Stimulated activated naive B cell treated with anti-CD40 and anti-IgM and Interleukin-4, amounts not matched to agents 10 μg/mL and 1 μg/mL and 100 μg/mL, for 72 hours (primary cell): ENCODE data around the gene XG.
"Not testable (repeated sequence)": the region's sequence is repeated elsewhere in the genome, so short reads cannot be mapped to it uniquely, and the experiment has no call there.

ENCODE experiments used
- ATAC-seq, 2 donors: fragments of 150-1000 bp; cut with Tn5 transposase; replicated peaks; 2 replicates each; pipeline ENCODE4 v1.10.0; 2021; ENCODE audit warnings: moderate library complexity in 1 of 2
- DNase-seq: peaks from one replicate; pipeline ENCODE4 v3.0.0; 2021
- H3K27ac Mint-ChIP-seq: one replicate; pipeline ENCODE4 v1.8.0; 2022; ENCODE audit warnings: mild to moderate bottlenecking, mixed read lengths
- H3K27me3 Mint-ChIP-seq, 2 donors: one replicate each; pipeline ENCODE4 v1.8.0; 2022; ENCODE audit warnings: mixed read lengths in 2 of 2
- H3K36me3 Mint-ChIP-seq, 2 donors: one replicate each; pipeline ENCODE4 v1.8.0; 2022; ENCODE audit warnings: mixed read lengths in 2 of 2, mild to moderate bottlenecking in 1 of 2
- H3K4me1 Mint-ChIP-seq, 2 donors: one replicate each; pipeline ENCODE4 v1.8.0; 2022; ENCODE audit warnings: mixed read lengths in 2 of 2, mild to moderate bottlenecking in 1 of 2
- H3K4me3 Mint-ChIP-seq, 2 donors: one replicate each; pipeline ENCODE4 v1.8.0; 2022; ENCODE audit warnings: mild to moderate bottlenecking in 2 of 2, mixed read lengths in 2 of 2, moderate library complexity in 1 of 2
- H3K9me3 Mint-ChIP-seq, 2 donors: one replicate each; pipeline ENCODE4 v1.8.0; 2022; ENCODE audit warnings: mixed read lengths in 2 of 2, mild to moderate bottlenecking in 1 of 2

XG gene

DNA sequence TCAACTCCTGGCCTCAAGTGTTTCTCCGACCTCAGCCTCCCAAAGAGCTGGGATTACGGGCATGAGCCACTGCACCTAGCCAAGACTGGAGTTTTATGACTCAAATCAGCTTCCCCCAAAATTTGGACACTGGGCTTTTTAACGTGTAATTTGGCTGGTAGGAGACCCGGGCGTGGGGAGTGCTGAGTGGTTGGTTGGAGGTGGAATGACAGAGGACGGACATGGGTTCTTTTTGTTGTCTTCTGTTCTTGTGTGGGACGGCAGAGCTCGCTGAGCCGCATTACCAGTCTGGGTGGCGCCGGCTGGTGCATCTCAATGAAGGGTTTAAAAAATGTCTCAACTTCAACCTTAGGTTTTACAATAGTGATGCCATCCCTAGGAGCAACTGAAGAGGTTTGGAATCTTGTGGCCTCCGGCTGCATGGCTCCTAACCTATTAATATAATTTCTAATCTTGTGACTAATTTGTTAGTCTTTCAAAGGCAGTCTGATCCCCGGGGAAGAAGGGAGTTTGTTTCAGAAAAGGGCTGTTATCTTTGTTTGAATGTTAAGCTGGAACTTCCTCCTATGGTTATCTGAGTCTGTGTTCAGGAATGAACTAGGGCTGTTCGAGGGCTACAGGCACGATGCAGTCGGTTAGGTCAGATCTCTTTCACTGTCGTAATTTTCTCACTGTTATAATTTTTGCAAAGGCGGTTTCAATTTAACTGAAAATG lies 50.7 kb downstream of the XG start:
- H3K27me3 Mint-ChIP-seq: peaks cover 0 to 10% of the 10 kb centered on the region in 2 donors
- H3K4me3 Mint-ChIP-seq, DNase-seq, ATAC-seq, H3K4me1 Mint-ChIP-seq, H3K27ac Mint-ChIP-seq, H3K36me3 Mint-ChIP-seq, H3K9me3 Mint-ChIP-seq: not testable (repeated sequence)

DNA sequence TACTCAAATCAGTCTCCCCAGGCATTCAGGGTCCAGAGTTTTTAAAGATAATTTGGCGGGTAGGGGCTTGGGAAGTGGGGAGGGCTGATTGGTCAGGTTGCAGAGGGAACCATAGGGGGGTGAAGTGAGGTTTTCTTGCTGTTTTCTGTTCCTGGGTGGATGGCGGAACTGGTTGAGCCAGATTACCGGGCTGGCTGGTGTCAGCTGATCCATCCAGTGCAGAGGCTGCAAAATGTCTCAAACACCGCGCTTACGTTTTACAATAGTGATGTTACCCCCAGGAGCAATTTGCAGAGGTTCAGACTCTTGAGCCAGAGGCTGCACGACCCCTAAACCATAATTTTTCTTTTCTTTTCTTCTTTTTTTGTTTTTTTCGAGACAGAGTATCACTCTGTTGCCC lies 51.6 kb downstream of the XG start:
- not testable (repeated sequence) for H3K36me3 Mint-ChIP-seq, DNase-seq, H3K4me3 Mint-ChIP-seq, H3K27me3 Mint-ChIP-seq, ATAC-seq, H3K4me1 Mint-ChIP-seq, H3K27ac Mint-ChIP-seq, H3K9me3 Mint-ChIP-seq

DNA sequence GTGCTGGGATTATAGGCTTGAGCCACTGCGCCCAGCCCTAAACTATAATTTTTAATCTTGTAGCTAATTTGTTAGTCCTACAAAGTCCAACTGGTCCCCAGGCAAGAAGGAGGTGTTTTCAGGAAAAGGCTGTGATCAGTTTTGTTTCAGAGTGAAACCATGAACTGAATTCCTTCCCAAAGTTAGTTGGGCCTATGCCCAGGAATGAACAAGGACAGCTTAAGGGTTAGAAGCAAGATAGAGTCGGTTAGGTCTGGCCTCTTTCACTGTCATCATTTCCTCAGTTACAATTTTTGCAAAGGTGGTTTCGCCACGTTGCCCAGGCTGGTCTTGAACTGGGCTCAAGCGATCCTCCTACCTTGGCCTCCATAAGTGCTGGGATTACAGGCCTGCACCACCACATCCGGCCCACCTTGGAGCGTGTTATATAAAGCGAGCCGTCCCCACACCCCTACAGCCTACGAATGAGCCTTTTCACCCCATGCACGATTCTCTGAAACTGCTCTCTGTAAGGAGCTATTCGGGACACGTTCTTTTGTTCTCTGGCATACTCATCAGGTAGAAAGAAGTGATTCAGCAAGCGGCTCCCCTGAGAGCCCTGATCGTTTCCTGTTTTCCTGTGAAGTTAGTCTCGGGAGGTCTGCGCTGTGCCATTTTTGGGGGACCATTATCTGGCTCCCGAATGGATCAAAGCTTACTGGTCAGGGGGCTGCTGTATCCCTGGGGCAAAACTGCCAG lies 52.4 kb downstream of the XG start:
- not testable (repeated sequence) for H3K4me3 Mint-ChIP-seq, ATAC-seq, H3K27ac Mint-ChIP-seq, H3K36me3 Mint-ChIP-seq, DNase-seq, H3K9me3 Mint-ChIP-seq, H3K4me1 Mint-ChIP-seq
- H3K27me3 Mint-ChIP-seq: peaks cover 0 to 14% of the 10 kb centered on the region in 2 donors

DNA sequence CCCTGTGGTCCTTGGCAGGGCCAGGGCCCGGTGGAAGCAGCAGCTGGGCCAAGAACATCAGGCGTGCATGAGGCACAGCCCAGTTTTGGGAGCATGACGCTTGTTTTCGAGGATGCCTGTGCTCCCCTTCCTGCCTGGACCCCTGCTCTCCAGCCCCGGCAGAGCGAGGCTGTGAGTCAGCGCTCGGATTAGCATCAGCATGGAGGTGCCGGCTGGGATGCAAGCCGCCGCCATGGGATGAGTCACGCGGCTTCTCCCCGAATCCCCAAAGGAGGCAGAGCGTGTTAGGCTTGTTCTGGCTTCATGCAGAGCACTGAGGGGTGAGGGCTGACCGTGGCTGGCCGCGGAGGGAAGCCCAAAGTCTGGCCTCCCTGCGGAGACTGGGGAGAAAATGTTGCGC lies 53.0 kb downstream of the XG start:
- H3K36me3 Mint-ChIP-seq, ATAC-seq, H3K4me3 Mint-ChIP-seq, H3K4me1 Mint-ChIP-seq, DNase-seq, H3K27ac Mint-ChIP-seq, H3K9me3 Mint-ChIP-seq: not testable (repeated sequence)
- H3K27me3 Mint-ChIP-seq: peaks cover 0 to 16% of the 10 kb centered on the region in 2 donors

DNA sequence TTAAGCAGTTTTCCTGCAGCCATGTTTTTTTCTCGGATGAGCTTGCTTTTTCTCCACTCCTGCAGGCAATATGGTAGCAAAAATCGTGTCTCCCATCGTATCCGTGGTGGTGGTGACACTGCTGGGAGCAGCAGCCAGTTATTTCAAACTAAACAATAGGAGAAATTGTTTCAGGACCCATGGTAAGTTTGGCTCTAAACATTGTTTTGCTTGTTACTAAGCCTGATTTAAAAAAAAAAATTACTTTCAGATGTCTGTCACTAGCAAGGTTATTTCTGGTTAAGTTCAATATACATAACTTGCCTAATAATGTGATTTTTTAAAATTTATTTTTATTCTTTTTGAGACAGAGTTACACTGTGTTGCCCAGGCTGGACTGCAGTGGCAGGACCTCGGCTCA lies 59.4 kb downstream of the XG start:
- H3K27me3 Mint-ChIP-seq: peaks cover 0 to 21% of the 10 kb centered on the region in 2 donors
- H3K4me3 Mint-ChIP-seq: no peak overlapping the region
- no peak for ATAC-seq
- H3K27ac Mint-ChIP-seq: no peak overlapping the region
- H3K9me3 Mint-ChIP-seq: no peaks in the 10 kb centered on the region
- no peak for DNase-seq
- H3K36me3 Mint-ChIP-seq: no peaks in the 10 kb centered on the region
- H3K4me1 Mint-ChIP-seq: peaks cover 0 to 2% of the 10 kb centered on the region in 2 donors

DNA sequence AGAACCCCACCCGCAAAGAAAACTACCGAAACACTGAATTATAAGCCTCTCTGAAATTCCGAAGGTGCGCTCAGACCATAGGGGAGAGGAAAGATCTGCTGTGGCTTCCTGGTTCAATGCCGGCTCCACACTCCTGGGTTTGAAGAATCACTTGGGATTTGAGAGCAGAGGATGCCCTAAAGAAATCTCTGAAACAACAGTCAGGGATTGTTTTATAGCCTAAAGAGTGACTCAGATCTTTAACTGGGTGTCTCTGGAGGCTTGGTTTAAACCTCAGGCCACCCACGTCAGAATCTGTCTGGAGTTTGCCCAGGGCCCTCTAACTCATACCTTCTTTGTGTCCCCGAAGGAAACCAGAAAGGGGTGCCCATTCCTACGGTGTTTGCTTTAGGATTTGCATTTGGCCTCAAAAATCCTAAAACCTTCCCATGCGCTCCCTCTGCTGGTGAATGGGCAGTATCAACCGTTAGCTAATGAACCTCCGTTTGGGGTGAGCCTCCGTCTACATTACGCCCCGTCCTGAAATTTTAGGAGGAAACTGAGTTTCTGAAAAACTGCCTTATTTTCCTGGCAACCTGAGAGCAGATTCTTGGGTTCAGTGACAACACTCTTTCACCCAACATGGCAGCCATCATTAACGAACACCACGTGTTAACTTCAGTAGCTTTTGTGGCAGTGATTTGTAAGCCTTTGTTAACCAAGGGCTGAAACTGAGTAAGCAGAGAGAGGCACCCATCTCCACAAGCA lies 60.5 kb downstream of the XG start:
- not testable (repeated sequence) for H3K36me3 Mint-ChIP-seq
- peak overlapping the region; percentile 55 to 65 for H3K4me3 Mint-ChIP-seq

DNA sequence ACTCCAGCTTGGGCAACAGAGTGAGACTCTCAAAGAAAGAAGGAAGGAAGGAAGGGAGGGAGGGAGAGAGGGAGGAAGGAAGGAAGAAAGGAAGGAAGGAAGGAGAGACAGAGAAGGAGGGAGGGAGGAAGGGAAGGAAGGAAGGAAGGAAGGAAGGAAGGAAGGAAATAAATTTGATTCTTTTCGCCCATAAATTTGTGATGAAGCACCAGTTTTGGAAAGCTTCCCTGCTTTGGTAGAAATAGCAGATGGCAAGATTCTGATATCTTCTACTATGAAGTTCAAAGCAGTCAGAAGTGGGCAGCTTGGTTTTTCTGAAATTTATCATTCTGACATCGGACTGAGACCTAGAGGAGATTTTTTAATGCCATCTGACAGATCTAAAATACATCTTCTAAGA lies 65.2 kb downstream of the XG start:
- ATAC-seq (no peak), DNase-seq (no peak)
- Mint-ChIP-seq H3K4me1 (peaks cover 0 to 2% of the 10 kb centered on the region in 2 donors), H3K36me3 (no peaks in the 10 kb centered on the region), H3K27ac (no peak overlapping the region), H3K9me3 (no peaks in the 10 kb centered on the region), H3K4me3 (no peak overlapping the region), H3K27me3 (peaks cover 0 to 31% of the 10 kb centered on the region in 2 donors)

More for the DNA sequence above, 60.5 kb downstream of the XG start:
- peak; percentile 34 for DNase-seq
- not testable (repeated sequence) for H3K4me1 Mint-ChIP-seq, H3K9me3 Mint-ChIP-seq
- Mint-ChIP-seq H3K27me3 (peaks cover 0 to 25% of the 10 kb centered on the region in 2 donors), H3K27ac (peak overlapping the region; percentile 67)
- peak; percentile 39 to 83 for ATAC-seq

DNA sequence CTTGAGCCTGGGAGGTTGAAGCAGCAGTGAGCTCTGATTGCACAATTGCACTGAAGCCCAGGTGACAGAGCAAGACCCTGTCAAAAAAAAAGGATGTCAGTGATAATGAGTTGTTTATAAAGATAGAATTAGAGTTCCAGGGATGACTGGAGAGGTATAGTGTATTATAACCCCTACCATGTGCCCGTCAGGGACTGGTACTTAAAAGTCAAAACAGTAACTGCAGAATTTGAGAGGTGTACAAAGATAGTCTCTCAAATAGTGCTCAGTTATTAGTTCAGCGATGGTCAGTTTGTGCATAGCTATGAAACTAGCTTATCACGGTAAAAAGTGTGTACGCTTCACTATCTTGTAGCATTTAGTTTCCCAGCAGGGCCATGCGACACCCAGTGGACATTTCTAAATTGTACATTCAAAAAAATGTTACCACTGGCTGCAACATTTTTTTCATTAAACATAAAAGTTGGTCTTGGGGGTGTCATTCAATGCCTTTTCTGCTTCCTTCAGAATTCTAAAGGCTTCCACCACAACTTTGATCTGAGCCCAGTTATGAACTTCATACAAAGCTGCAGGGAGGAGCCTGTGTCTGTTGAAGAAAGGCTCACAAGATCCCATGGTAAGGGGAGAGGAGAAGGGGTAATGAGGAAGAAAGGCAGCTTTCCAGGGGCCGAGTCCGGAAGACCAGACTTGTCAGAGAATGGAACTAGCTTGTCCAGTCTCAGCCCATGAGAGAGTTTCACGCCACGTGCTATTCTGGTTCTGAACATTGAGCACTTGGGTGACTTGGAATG lies 67.7 kb downstream of the XG start:
- DNase-seq (no peak), ATAC-seq (peak in 1 of 2 donors; percentile 36)
- Mint-ChIP-seq H3K4me1 (no peaks in the 10 kb centered on the region), H3K27ac (no peak overlapping the region), H3K27me3 (peaks cover 0 to 36% of the 10 kb centered on the region in 2 donors), H3K4me3 (no peak overlapping the region), H3K9me3 (no peaks in the 10 kb centered on the region), H3K36me3 (no peaks in the 10 kb centered on the region)

DNA sequence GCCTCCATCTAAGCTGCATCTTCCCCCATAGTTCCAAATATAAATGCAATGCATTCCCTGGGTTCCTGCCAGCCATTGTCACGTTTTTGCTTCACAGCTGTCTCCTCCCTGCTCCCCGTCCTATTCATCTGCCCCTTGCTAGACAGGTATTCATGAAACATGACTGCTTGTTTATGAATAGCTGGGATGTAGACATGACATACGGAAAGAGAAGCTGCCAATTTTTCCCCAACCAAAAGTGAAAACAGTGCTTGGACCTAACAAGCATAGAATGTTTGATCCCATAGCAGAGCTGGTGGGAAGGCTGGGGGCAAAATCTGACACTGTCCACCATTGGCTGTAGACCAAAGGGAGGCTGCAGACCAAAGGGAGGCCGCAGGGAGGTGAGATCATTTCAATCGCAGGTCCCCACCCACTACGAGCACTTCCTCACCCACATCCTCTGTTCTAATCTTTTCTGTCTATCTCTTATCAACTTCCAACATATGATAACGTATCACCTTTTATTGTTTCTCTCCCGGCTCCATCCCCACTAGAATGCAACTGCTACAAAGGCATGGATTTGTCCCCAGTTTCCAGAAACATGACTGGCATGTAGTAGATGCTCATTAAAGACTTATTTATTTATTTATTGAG lies 68.4 kb downstream of the XG start:
- DNase-seq (no peak), ATAC-seq (no peak)
- no peaks in the 10 kb centered on the region for H3K36me3 Mint-ChIP-seq
- H3K4me3 Mint-ChIP-seq: no peak overlapping the region
- H3K9me3 Mint-ChIP-seq: no peaks in the 10 kb centered on the region
- no peaks in the 10 kb centered on the region for H3K4me1 Mint-ChIP-seq
- peaks cover 0 to 29% of the 10 kb centered on the region in 2 donors for H3K27me3 Mint-ChIP-seq
- H3K27ac Mint-ChIP-seq: no peak overlapping the region

DNA sequence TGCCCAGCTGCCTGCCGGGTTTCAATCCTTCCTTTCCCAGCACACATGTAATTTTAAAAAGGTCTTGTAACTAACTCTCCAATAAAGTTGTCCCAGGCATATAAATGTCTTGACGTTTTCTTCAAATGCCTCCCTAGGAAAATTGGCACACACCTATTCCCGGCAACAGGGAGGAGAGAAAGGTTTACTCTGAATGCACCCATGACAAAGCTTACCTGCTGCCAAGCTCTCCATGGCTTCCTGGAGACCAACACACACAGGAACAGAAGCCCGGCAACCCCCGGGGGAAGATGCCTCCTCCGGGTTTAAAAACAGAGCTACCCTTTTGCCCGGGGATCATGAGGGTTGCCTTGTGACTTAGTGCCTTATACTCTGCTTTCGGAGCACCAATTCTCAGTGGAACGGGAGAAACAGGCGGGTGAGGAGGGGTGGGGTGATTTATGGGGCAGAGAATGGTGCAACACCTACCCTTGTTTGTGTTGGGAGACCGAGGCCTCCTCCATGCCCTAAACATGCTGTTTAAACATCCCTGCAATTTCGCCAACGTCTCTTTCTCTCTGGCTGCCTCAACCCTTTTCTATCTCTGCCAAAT lies 72.1 kb downstream of the XG start:
- no peaks in the 10 kb centered on the region for H3K36me3 Mint-ChIP-seq
- no peak for DNase-seq
- no peak for ATAC-seq
- peaks cover 0 to 25% of the 10 kb centered on the region in 2 donors for H3K27me3 Mint-ChIP-seq
- no peaks in the 10 kb centered on the region for H3K9me3 Mint-ChIP-seq
- H3K4me3 Mint-ChIP-seq: no peak overlapping the region
- no peaks in the 10 kb centered on the region for H3K4me1 Mint-ChIP-seq
- no peak overlapping the region for H3K27ac Mint-ChIP-seq

DNA sequence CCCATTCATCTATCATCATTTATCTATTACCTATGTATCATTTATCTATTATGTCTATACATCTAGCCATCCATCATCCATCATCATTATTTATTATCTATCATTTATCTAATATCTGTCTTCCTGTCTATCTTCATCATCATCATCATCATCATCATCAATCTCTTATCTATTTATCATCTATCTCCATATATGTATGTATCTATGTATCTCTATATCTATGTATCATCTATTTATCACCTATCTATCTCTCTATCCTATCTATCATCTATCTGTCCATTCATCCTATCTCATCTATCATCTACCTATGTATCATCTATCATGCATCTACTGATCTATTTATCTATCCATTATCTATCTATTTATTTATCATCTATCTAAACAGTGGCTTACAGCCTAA lies 73.0 kb downstream of the XG start:
- Mint-ChIP-seq H3K9me3 (no peaks in the 10 kb centered on the region), H3K4me3 (no peak overlapping the region), H3K4me1 (no peaks in the 10 kb centered on the region), H3K27ac (no peak overlapping the region), H3K27me3 (peaks cover 0 to 25% of the 10 kb centered on the region in 2 donors), H3K36me3 (no peaks in the 10 kb centered on the region)
- ATAC-seq: no peak
- no peak for DNase-seq

DNA sequence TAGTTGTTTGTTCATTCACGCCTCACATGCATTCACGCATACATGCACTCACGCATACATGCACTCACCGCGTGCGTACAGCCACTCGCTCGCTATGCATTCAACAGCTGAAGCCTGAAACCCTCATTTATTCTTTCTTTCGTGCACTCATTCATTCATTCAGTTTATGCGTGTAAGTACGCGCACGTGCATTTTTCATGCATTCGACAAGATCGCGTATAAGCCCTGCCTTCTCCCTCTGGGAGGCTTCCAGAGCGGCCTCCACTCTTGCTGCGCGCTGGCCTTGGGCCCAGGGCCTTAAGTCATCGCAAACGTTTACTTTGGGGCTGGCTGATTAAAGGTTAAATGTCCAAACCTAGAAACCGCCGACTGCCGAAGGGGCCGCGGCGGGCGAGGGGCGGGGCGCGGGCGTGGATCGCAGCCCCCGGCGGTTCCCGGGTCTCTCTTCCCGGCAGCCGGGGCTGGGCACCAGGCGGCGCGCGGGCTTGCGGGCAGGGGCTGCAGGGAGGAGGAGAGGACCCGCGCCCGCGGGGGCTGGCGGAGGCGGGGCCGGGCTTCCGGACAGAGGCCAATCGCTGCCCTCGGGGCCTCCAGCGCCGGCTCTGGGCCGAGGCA lies 76.6 kb downstream of the XG start, which contains the start of gene GYG2:
TSS of gene GYG2 (plus strand) at position 587 of the 615 bp plus-strand sequence. CDS start 1,259 bp downstream, outside the sequence.
- no peak within 1 kb of the TSS for H3K4me3 Mint-ChIP-seq
- no peak for DNase-seq

DNA sequence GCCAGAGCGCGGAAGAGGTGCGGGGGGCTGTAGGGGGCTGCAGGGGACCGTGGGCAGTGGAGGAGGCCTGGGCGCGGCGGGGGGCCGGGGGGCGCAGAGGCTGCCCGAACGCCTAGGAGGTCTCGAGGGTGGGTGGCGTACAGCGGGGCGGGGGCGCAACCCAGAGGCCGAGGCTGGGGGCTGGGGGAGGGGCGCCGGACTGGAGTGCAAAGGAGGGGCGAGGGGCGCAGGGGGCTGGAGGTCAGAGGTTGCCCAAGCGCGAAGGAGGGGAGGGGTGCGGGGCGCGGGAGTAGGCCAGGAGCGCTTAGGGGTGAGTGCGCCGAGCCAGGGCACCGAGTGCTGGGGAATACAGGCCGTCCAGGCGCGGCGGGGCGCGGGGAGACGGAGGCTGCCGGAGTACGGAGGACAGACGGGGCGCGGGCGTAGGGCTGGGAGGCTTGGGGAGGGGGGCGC lies 77.1 kb downstream of the XG start:
- no peaks in the 10 kb centered on the region for H3K4me1 Mint-ChIP-seq
- no peak overlapping the region for H3K4me3 Mint-ChIP-seq
- H3K27me3 Mint-ChIP-seq: peaks cover 22 to 29% of the 10 kb centered on the region in 2 donors
- no peak overlapping the region for H3K27ac Mint-ChIP-seq
- DNase-seq: no peak
- no peaks in the 10 kb centered on the region for H3K36me3 Mint-ChIP-seq
- no peak for ATAC-seq
- no peaks in the 10 kb centered on the region for H3K9me3 Mint-ChIP-seq

More for the DNA sequence above, 76.6 kb downstream of the XG start, which contains the start of gene GYG2:
- peaks cover 22 to 26% of the 10 kb centered on the region in 2 donors for H3K27me3 Mint-ChIP-seq
- H3K9me3 Mint-ChIP-seq: no peaks in the 10 kb centered on the region
- no peak within 1 kb of the TSS for H3K27ac Mint-ChIP-seq
- no peaks in the 10 kb centered on the region for H3K4me1 Mint-ChIP-seq
- H3K36me3 Mint-ChIP-seq: no peaks in the 10 kb centered on the region
- ATAC-seq: no peak
